IPS-18a (cell line): Measurements from ENCODE around the gene TRIO.

ENCODE experiments used
- H3K27ac ChIP-seq: one replicate; pipeline ENCODE4 v1.5.1; 2013; ENCODE audit warnings: low read length
- H3K27me3 ChIP-seq: one replicate; pipeline ENCODE4 v1.6.1; 2013; ENCODE audit warnings: mild to moderate bottlenecking, low read length; ENCODE audit not compliant: control insufficient read depth, insufficient read depth
- H3K36me3 ChIP-seq: one replicate; pipeline ENCODE4 v1.6.1; 2013; ENCODE audit warnings: low read depth, low read length; ENCODE audit not compliant: control insufficient read depth
- H3K4me1 ChIP-seq: one replicate; pipeline ENCODE4 v1.6.1; 2013; ENCODE audit warnings: low read depth, low read length; ENCODE audit not compliant: control insufficient read depth
- H3K4me3 ChIP-seq: one replicate; pipeline ENCODE4 v1.5.1; 2013; ENCODE audit warnings: low read length
- H3K9ac ChIP-seq: one replicate; pipeline ENCODE4 v1.6.1; 2013; ENCODE audit warnings: mild to moderate bottlenecking, low read length, moderate library complexity
- H3K9me3 ChIP-seq: one replicate; pipeline ENCODE4 v1.6.1; 2013; ENCODE audit warnings: low read depth, low read length; ENCODE audit not compliant: control insufficient read depth

The TRIO gene

GRCh38 chr5:14268738-14269137 is 125.6 kb downstream of the TRIO start:
- H3K4me3 ChIP-seq, result no peak overlapping the region
- H3K27me3 ChIP-seq, result no peaks in the 10 kb centered on the region
- no peak overlapping the region for H3K27ac ChIP-seq
- no peaks in the 10 kb centered on the region for H3K9me3 ChIP-seq
- H3K4me1 ChIP-seq, result peaks cover 25% of the 10 kb centered on the region
- no peaks in the 10 kb centered on the region for H3K36me3 ChIP-seq
- H3K9ac ChIP-seq, result no peak overlapping the region

- Histone ChIP-seq H3K27ac (no peak overlapping the region), H3K4me1 (peaks cover 23% of the 10 kb centered on the region), H3K4me3 (no peak overlapping the region), H3K9ac (no peak overlapping the region), H3K36me3 (no peaks in the 10 kb centered on the region), H3K9me3 (no peaks in the 10 kb centered on the region), H3K27me3 (no peaks in the 10 kb centered on the region)
Measured at GRCh38 chr5:14269395-14269794, 126.3 kb downstream of the TRIO start.

- H3K4me1 ChIP-seq, result peaks cover 17% of the 10 kb centered on the region
- H3K27ac ChIP-seq, result no peak overlapping the region
Measured at GRCh38 chr5:14270209-14270702, 127.1 kb downstream of the TRIO start.

GRCh38 chr5:14272548-14273205 is 129.5 kb downstream of the TRIO start:
- no peak overlapping the region for H3K4me3 ChIP-seq
- no peak overlapping the region for H3K27ac ChIP-seq

More at GRCh38 chr5:14270209-14270702, 127.1 kb downstream of the TRIO start:
- H3K9ac ChIP-seq, result no peak overlapping the region
- H3K9me3 ChIP-seq, result no peaks in the 10 kb centered on the region
- no peak overlapping the region for H3K4me3 ChIP-seq
- H3K36me3 ChIP-seq, result no peaks in the 10 kb centered on the region
- no peaks in the 10 kb centered on the region for H3K27me3 ChIP-seq

GRCh38 chr5:14273207-14273767 is 130.1 kb downstream of the TRIO start:
- H3K9me3 ChIP-seq, result no peaks in the 10 kb centered on the region
- H3K4me1 ChIP-seq, result peaks cover 24% of the 10 kb centered on the region
- H3K27ac ChIP-seq, result no peak overlapping the region

More at GRCh38 chr5:14272548-14273205, 129.5 kb downstream of the TRIO start:
- Histone ChIP-seq H3K27me3 (no peaks in the 10 kb centered on the region), H3K36me3 (no peaks in the 10 kb centered on the region), H3K9me3 (no peaks in the 10 kb centered on the region), H3K9ac (no peak overlapping the region), H3K4me1 (peaks cover 26% of the 10 kb centered on the region)

GRCh38 chr5:14276380-14276779 is 133.2 kb downstream of the TRIO start:
- peaks cover 10% of the 10 kb centered on the region for H3K4me1 ChIP-seq
- H3K27ac ChIP-seq, result no peak overlapping the region

More at GRCh38 chr5:14273207-14273767, 130.1 kb downstream of the TRIO start:
- H3K36me3 ChIP-seq, result no peaks in the 10 kb centered on the region
- H3K9ac ChIP-seq, result no peak overlapping the region
- no peaks in the 10 kb centered on the region for H3K27me3 ChIP-seq
- H3K4me3 ChIP-seq, result no peak overlapping the region

GRCh38 chr5:14277385-14278320 is 134.5 kb downstream of the TRIO start:
- Histone ChIP-seq H3K36me3 (no peaks in the 10 kb centered on the region), H3K27ac (no peak overlapping the region), H3K9ac (no peak overlapping the region), H3K27me3 (no peaks in the 10 kb centered on the region), H3K4me3 (no peak overlapping the region), H3K4me1 (peaks cover 10% of the 10 kb centered on the region), H3K9me3 (no peaks in the 10 kb centered on the region)

More at GRCh38 chr5:14276380-14276779, 133.2 kb downstream of the TRIO start:
- no peaks in the 10 kb centered on the region for H3K27me3 ChIP-seq
- no peaks in the 10 kb centered on the region for H3K36me3 ChIP-seq
- H3K4me3 ChIP-seq, result no peak overlapping the region
- H3K9me3 ChIP-seq, result no peaks in the 10 kb centered on the region
- H3K9ac ChIP-seq, result no peak overlapping the region

- Histone ChIP-seq H3K4me1 (peaks cover 17% of the 10 kb centered on the region), H3K9ac (no peak overlapping the region), H3K9me3 (no peaks in the 10 kb centered on the region), H3K36me3 (no peaks in the 10 kb centered on the region), H3K27ac (no peak overlapping the region), H3K27me3 (no peaks in the 10 kb centered on the region), H3K4me3 (no peak overlapping the region)
Measured at GRCh38 chr5:14280294-14280854, 137.2 kb downstream of the TRIO start.

- H3K27me3 ChIP-seq, result no peaks in the 10 kb centered on the region
- H3K4me1 ChIP-seq, result peaks cover 17% of the 10 kb centered on the region
- H3K36me3 ChIP-seq, result no peaks in the 10 kb centered on the region
- no peak overlapping the region for H3K9ac ChIP-seq
- H3K4me3 ChIP-seq, result no peak overlapping the region
- no peak overlapping the region for H3K27ac ChIP-seq
- no peaks in the 10 kb centered on the region for H3K9me3 ChIP-seq
Measured at GRCh38 chr5:14281746-14282181, 138.6 kb downstream of the TRIO start.

- no peak overlapping the region for H3K27ac ChIP-seq
- H3K36me3 ChIP-seq, result peaks cover 10% of the 10 kb centered on the region
- H3K4me3 ChIP-seq, result no peak overlapping the region
- no peaks in the 10 kb centered on the region for H3K27me3 ChIP-seq
- H3K9me3 ChIP-seq, result no peaks in the 10 kb centered on the region
- peaks cover 8% of the 10 kb centered on the region for H3K4me1 ChIP-seq
- no peak overlapping the region for H3K9ac ChIP-seq
Measured at GRCh38 chr5:14283139-14283538, 140.0 kb downstream of the TRIO start.
